Measurements from ENCODE around the gene UBE2H.

Gene UBE2H

GRCh38 chr7:129950191-129950932 lies 2.4 kb downstream of the UBE2H start:
- no peak for DNase-seq (ENCODE audit: low read depth, low spot score)

- DNase-seq (ENCODE audit: low read depth, low spot score), result no peak
Measured at GRCh38 chr7:129949292-129950133, 3.2 kb downstream of the UBE2H start.

DNA sequence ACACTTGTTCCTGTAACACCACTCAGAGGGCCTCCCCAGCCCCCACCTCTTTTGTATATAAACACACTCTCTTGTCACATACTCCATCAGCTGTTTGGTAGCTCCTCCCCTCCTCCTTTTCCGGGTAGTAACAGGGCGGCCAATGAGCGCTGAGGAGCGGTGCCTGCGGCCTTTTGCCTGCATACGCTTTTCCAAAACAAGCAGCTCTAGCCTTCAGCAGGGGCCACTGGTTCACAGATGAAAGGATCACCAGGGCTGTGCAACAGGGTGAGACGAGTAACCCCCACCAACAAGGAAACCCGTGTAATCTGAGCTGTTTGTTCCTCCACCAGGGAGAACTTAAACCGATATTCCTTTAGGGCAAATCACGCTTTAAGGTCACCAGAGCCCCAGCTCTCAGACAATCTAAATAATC lies 3.9 kb downstream of the UBE2H start:
- peak; percentile 93 for DNase-seq (ENCODE audit: low read depth, low spot score)

DNA sequence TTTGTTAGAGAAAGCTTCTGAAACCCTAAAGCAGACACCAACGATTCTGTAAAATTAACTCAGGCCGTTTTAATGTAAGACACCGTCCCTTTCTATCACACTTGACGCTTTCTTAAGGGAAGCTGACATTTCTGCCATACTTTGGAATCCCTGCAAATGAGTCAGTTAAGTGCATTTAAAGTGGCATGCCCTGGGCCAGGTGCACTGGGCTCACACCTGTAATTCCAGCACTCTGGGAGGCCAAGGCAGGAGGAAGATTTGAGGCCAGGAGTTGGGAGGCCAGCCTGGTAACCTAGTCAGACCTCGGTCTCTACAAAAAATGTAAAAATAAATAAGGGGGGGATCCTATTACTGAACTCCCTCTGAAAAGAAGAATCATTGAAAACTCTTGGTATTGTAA lies 4.4 kb downstream of the UBE2H start:
- DNase-seq (ENCODE audit: low read depth, low spot score), result no peak

GRCh38 chr7:129947701-129948100 lies 5.1 kb downstream of the UBE2H start:
- no peak for DNase-seq (ENCODE audit: low read depth, low spot score)

DNA sequence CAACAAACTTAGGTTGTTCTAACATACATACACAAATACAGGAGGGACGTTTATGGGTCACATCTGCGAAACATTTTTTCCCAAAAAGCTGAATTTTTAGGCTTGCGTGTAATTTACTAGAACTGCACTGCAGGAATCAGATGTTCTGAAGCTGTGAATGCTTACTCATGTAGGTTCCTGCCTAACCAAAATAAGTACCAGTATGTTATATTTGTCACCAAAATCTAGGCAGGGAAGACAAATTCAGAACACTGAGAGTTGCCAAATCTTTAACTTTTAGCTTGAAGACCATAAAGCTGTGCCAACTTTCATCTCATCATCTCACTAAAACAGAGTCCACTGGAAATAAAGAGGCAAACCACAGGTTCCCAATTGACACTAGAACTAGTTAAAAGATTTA lies 5.7 kb downstream of the UBE2H start:
- DNase-seq (ENCODE audit: low read depth, low spot score), result no peak

GRCh38 chr7:129946282-129946681 lies 6.5 kb downstream of the UBE2H start:
- DNase-seq (ENCODE audit: low read depth, low spot score), result no peak

- no peak for DNase-seq (ENCODE audit: low read depth, low spot score)
Measured at GRCh38 chr7:129943352-129943751, 9.4 kb downstream of the UBE2H start.

DNA sequence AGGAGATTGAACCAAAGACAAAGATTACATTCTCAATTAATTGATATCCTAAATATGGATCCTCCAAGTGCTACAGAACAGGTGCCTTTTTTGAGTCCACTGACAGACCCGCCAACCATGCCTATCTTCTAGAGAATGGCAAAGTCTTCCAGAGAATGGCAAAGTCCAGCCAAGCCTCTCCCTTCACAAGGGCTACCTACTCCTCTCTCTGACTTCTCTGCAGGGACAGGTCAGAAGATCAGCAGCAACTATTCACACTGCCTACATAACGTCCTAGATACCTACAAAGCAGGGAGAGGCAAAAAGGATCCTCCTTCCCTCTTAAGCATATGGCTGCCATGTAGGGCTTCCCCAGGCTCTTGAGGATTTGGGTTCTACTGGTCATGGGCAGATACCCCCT lies 12.4 kb downstream of the UBE2H start:
- DNase-seq (ENCODE audit: low read depth, low spot score), result no peak

- DNase-seq (ENCODE audit: low read depth, low spot score), result no peak
Measured at GRCh38 chr7:129939881-129940280, 12.9 kb downstream of the UBE2H start.

DNA sequence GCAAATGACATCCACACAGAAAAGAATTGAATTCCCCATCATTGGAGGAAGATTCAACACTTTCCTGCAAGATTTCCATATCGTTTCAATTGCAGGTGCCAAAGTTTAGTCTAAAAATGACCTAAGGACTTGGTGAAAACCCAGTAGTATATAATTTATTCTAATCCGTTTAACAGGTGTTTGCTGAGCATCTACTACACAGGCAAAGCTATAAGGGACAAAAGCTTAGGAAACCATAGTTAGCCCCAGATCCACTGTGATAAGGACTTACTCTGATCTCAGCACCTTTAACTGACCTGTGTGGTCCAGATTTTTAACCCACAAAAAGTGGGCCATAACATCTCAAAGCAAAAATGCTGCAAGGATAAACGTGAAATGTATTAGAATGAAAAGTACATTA lies 19.1 kb downstream of the UBE2H start:
- no peak for DNase-seq (ENCODE audit: low read depth, low spot score)

- no peak for DNase-seq (ENCODE audit: low read depth, low spot score)
Measured at GRCh38 chr7:129926618-129927017, 26.1 kb downstream of the UBE2H start.

- DNase-seq (ENCODE audit: low read depth, low spot score), result no peak
Measured at GRCh38 chr7:129925416-129926002, 27.3 kb downstream of the UBE2H start.

DNA sequence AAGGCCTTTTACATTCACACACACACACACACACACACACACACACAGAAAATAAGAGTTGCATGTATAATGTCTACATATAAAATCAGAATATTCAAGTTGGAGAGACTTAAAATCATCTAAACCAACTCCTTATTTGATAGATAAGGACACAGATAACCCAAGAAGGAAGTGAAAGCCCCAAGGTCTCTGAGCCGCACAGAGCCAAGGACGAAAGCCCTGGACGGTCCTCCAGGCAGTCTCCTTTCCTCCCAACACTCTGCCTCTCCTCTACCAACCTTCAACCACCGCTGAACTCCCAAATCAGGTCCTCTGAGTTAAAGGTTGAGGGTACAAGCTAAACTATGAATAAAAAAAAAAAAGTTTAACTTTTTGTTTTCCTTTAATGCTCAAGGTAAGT lies 28.2 kb downstream of the UBE2H start:
- no peak for DNase-seq (ENCODE audit: low read depth, low spot score)

- no peak for DNase-seq (ENCODE audit: low read depth, low spot score)
Measured at GRCh38 chr7:129923709-129924108, 29.1 kb downstream of the UBE2H start.

DNA sequence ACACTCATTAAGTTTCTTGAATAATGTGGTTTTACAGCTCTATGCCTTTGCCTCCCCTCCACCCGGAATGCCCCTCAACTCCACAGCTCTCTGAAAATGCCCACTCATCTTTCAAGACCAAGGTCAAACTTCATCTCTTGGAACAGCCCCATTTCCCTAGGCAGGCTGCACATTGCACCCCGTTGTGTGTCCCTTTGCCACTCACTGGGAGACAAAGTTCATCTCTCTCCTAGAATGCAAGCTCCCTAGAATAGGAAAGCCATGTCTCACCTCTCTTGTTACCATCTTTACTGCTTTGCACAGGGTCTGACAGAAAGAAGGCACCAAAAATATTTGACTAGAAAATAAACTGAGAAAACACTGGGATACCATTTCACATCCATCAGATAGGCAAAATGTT lies 33.3 kb downstream of the UBE2H start:
- DNase-seq (ENCODE audit: low read depth, low spot score), result no peak

DNA sequence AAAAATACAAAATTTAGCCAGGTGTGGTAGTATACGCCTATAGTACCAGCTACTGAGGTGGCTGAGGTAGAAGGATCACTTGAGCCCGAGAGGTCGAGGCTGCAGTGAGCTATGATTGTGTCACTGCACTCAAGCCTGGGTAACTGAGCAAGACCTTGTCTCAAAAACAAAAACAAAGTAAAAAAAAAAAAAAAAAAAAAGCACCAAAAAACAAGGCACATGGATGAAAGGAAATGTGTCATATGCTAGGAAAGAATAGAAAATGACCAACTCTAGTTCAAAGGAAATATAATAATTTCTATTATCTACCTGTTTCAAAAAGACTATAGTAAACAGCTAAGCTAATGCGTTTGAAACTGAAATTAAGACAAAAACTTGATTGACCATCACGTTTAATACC lies 33.8 kb downstream of the UBE2H start:
- DNase-seq (ENCODE audit: low read depth, low spot score), result no peak

DNA sequence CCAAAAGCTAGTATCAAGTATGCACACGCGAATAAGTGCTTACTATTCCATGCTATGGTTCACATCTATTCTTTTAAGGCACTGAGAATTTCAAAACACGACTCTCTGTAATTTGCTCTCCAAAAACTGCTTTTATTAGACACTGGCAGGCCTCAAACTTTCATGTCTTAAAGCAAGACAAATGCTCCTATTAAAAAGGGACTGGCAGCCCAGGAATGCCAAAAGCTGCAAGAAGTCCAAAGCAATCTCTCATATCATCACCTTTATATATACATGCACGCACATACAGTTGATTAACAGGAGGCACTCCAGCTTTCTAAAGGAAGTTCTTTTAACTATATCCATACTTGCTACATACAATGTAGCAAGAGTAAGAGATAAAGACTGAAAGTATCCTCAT lies 34.8 kb downstream of the UBE2H start:
- no peak for DNase-seq (ENCODE audit: low read depth, low spot score)

DNA sequence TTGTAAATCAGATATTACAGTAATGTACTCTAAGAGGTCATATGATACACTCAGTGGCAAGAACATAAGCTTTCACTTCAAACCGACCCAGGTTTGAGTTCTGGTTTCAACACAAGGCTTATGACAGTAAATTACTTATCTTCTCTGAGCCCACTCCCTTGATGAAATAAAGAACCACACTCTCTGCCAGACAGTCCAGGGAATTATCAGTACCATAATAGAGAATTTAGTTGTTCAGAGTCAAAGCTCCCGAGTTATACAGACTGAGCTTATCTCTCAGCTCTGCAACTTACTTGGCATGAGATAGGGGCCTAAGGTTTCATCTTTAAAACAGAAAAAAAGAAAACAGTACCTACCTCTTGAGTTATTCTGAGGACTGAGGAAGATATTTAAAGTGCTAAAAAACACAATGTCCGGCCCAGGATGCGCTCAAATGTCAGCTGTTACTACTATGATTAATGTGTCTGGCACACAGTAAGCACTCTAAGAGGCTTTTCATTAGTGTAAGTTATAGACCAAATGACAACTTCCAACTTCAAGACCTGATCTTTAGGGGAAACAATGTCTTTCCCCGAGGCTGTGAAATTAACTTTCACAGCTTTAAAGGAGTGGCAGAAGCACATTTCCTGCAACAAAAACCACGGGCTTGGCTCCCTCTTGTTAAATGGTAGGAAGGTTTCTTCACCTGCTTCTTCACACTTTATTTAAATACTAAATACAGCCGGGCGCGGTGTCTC lies 38.1 kb downstream of the UBE2H start:
- DNase-seq (ENCODE audit: low read depth, low spot score), result no peak

DNA sequence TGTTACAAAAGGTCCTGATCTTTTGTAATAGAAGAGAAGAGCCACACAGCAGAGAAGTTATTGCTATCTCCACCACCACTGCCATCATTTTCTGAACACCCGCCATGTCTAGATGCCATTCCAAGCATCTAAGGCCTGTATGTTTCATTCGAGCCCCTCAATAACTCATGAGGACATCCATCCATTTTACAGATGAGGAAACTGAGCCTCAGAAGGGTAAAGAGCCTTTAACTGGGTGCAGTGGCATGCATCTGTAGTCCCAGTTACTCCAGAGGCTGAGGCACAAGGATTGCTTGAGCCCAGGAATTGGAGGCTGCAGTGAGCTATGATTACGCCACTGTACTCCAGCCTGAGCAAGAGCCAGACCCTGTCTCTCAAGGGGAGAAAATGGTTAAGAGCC lies 39.3 kb downstream of the UBE2H start:
- no peak for DNase-seq (ENCODE audit: low read depth, low spot score)

- no peak for DNase-seq (ENCODE audit: low read depth, low spot score)
Measured at GRCh38 chr7:129911790-129912189, 41.0 kb downstream of the UBE2H start.

GRCh38 chr7:129909669-129910068 lies 43.1 kb downstream of the UBE2H start:
- DNase-seq (ENCODE audit: low read depth, low spot score), result no peak

Data from iPS DF 19.7 (cell line).